ENCODE measurements around the gene DPP10.
A peak's percentile ranks its signal among the peaks of the same experiment; 100 is the strongest.
"Not testable (repeated sequence)": the region's sequence is repeated elsewhere in the genome, so short reads cannot be mapped to it uniquely, and the experiment has no call there.

Gene DPP10

DNA sequence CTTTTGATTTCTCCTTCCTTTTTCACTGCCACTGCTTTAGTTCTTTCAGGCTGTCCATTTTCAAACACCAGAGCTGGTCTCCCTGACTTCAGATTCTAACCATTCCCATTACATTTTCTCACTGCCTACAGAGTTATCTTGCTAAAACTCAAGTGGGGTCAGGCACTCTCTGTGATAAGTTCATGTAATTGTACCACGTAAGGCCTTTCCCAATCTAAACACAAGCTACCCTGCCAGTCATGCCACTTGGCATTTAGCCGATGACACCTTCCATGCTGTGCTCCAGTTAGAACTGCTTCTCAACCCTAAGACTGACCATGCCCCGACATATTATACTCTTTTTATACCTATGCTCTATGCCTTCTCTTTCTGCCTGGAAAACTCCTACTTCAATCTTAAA, 592.4 kb downstream of the DPP10 start:
- no peak for DNase-seq

DNA sequence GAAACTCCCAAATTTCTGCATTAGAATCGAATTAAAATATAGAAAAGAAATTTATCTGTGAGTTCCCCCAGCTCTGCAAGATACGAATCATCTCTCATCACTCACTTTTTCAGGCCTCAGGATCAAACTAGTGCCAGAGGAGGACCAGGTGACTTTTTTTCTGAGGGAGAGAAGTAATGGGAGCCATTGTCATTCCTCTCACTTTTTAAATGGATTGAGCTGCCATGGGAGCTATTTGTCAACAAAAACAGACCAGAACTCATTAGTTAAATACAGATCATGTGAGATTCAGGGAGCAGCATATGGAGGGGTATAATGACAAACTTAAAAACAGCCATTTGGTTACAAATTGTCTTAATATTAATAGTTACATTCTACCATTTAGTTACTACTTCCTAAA, 594.4 kb downstream of the DPP10 start:
- no peak for DNase-seq

DNA sequence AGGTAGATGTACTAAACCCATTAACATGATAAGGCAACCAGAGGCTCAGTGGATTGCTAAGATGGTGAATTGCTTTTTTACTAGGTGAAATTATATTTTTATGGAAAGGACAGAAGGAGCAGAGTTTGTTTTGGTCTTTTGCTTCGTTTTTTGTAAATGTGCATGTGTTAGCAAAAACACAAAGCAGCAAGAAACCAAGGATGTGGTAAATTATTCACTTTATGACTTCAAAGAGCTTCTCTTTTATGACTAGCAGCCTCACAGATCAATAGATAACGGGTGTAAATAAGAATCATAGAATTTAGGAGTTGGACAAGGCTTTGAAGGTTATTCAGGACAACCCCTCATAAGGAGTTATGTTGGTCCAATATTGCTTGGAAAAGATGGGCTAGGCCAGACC, 615.0 kb downstream of the DPP10 start:
- DNase-seq, result no peak

DNA sequence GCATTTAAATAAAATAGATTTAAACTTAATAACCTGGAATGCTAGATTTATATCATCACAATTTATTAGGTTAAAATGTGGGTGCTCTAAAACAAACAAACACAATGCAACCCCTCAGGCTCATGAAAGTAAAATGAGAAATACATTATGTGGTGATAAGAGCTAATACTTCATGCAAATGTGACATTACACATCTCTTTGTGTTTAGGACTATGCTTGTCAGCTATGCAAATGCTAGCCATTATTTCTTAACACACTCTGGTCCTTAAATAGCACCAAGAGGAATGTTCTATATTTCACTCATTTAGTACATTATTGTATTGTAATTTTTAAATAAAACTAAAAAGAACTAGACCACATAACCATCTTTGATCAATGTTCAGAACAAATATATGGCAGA, 627.6 kb downstream of the DPP10 start:
- DNase-seq, result no peak

DNA sequence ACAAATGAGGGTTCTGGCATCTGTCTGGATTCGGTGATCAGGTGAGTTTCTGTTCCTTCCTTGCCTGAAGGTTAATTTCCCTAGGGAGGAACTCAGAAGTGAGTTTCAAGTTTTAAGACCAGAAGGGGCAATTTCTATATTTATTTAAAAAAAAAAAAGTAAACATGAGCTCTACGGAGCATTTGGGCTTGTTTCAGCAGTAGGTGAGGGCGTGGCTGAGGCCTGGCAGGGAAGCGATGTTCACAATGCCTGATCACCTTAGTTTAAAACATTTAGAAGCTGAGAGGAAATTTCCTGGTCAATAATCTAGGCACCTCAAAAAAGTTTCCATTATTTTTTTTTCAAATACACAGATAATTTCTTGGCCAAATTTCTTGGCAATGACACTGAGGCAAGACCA, 629.1 kb downstream of the DPP10 start:
- DNase-seq, result no peak

DNA sequence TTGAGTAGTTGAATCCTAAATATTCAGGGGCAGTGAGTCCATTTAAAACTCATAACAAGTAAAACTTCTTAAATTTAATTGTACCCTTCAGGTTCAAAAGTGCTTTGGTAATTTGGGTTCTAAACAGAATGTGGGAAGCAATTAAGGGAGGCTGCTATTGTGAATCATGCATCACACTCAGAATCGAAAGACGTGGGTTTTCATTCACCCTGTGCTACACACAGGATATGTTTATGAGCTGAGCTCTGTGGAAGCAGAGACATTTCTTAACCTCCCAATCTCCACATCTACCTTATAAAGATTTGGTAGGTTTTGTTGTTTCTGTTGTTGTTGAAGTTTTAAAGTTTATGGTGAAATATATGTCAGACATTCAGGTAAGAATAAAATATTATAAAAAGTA, 633.4 kb downstream of the DPP10 start:
- DNase-seq, result no peak

DNA sequence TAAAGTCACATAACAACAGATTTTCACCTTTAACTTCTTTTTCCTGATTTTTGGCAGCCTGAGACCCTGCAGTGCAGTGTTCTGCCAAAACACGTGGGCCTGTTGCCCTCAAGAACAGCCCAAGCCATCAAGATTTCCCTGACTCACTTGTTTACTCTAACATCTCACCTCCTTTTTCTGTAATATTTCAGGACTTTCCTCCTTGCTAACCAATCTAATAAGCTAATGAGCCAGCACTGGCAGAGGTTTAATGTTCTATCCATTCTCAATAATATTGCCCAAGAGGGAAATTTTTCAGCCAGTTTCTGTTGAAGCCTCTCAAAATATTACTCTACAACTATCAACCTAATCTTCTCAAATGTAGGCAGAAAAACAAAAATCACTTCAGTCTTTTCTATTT, 635.2 kb downstream of the DPP10 start:
- DNase-seq, result no peak

DNA sequence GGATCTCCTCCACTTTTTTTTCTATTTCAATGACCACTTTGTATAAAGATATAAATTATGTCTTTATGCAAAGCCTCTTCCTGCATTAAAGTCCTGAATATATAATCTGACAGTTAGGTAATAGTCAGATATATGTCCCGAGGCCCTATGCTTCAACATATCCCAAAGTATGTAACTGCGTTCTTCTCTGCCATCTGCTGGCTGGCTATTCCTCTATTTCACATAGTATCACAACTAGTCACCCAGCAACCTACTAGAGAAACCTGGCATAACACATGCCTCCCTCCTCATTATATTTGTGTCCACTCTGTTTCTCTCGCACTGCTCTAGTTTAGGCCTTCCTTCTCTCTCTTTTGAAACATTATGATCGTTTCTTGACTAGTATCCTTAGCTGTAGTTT, 640.8 kb downstream of the DPP10 start:
- DNase-seq, result no peak

DNA sequence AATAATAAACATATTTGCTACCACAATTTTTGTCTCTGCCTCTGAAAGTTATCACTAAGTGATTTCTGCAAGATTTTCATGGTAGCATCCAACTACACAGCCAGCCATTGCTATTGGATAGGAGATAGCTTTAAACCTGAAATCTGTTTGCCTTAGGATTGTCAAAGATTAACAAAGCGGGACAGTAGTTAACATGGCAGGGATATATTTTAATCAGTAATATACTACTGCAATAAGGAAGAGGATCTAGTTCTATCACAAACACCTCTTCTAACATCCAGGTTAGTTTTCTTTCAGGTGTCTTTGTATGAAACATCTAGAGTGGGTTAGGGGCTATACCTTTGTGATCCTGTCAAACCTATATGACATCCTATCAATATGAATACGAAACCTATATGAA, 641.3 kb downstream of the DPP10 start:
- DNase-seq, result no peak

DNA sequence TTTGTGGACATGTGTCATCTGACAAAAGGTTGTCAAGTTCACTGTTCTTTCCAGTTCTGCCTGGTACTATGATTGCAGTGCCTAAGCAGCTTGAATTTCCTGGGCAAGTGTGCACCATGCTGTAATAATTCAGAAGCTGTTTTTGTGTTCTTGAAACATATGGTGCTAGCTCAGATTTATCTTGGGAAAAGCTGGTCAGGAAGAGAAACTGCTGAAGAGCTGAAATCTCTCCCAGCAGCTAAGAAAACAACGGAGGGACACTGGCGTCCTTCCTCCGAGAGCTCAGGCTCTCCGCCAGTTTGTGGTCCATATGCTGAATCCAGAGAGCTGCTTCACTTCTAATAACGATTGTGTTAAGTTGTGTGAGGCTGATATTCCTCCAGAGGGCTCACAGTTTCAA, 642.0 kb downstream of the DPP10 start:
- no peak for DNase-seq

DNA sequence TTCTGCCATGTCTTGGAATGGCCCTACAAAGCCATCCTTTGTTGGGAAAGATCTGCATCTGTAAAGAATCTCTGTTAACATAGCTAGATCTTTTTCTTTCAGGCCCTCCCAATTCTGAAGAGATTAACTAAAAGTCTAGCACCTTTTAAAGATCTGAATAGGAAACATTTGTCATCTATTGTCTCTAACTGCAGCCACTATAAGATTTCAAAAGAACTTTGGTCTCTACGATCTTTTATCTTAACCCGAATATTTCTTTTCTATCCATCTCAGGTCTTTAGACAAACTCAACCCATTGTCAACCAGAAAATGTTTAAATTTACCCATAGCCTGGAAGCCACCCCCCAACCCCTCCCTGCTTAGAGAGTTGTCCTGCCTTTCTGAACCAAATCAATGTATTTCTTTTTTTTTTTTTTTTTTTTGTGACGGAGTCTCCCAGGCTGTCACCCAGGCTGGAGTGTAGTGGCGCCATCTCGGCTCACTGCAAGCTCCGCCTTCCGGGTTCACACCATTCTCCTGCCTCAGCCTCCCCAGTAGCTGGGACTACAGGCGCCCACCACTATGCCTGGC, 643.7 kb downstream of the DPP10 start:
- DNase-seq, result not testable (repeated sequence)

DNA sequence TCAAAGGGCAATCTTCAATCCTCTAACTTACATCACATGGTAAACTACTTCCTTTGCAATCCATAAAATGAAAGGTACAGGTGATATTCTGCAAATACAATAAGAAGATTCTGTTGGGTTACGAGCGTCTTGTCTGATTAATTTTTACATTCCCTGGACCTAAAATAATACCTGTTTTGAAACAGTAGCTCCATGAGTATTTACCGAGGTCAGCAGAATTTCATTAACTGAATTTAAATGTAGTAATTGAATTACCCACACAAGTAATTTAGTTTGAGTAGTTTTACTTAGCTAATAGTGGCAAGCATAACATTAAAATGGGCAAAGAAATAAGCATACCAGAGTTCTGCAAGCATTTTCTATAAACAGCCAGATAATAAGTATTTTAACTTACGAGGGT, 652.0 kb downstream of the DPP10 start:
- DNase-seq, result no peak

DNA sequence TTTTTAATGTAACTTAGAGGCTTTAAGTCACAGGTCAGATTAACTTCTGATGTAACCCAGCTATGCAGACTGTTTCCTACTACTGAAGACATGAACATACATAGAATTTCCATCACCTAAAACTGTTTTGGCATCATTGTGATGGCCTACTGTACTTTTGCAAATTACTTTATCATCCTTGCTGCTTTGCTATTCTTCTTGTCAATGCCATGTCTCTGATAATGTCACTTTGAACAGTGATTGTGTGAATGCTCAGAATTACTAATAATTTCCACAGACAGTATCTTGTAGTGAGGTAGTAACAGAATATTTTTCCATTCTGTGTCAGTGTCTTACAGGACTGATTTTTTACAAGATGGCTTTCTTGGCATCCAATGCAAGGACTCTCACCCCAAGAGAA, 663.5 kb downstream of the DPP10 start:
- DNase-seq, result no peak

DNA sequence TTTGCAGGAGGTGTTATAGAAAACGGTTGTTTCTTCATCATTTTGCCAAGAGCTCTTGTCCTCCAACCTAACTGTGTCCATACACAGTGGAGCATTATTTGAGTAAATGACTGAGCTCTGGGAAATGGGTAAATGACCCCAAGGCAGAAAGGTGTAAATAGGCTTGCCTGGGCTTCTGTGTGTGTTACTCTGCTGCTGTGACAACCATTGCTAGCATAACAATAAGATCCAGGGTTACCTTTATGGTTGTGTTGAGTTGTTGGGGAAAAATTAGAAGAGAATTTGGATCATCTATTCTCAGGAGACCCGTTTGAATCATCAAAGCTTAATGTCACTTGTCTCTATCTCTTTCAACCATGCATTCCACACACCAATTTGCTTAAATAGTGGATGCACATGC, 672.7 kb downstream of the DPP10 start:
- peak; percentile 22 to 24 for DNase-seq

DNA sequence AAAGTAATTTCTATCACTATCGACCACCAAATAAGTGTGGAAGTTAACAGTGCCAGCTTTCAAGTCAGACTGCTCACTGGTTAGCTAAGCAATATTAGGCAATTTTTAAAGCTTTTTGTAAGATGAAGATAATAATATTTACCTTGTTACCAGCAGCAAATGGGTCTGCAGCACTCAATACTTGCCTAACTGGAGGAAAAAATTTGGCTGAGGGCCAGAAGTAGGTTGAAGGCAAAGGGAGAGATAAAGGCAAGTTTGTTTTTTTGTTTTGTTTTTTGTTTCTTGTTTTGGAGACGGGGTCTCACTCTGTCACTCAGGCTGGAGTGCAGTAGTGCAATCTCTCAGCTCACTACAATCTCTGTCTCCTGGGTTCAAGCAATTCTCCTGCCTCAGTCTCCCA, 675.9 kb downstream of the DPP10 start:
- no peak for DNase-seq

DNA sequence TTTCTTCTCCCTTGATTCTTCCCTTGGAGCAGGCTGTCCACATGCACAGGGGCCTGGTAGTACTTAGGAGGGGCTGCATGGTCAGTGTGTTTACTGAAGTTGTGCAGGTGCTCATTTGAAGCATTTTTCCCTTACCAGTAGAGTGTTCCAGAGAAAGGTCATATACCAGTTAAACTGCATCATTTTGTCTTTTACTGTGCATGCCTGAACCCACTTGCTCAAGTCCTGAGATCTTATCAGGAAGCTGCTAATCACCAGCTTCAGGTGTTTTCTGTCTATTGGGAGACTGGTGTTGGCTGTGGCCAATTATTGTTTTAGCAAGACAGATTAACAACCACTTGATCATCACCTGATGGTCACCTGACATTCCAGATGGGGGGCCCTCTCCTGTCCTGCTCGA, 676.6 kb downstream of the DPP10 start:
- DNase-seq, result no peak

DNA sequence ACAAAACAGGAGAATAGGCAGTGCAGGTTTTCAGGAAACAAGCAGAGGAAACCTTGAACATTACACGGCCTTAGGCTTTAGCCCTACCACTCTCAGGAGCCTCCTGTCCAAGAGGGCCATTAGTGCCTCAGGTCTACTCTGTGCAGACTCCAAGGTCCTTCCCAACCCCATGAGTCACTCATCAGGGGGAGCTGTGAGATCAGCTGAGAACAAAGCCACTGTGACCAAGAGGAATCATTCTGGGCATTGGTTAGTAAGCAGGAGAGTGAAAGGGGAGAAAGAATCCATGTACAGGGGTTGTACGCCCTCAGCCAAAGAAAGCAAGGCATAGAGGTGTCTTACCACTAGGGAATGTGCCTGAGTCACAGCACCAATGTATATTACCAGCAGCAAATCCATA, 680.3 kb downstream of the DPP10 start:
- no peak for DNase-seq

DNA sequence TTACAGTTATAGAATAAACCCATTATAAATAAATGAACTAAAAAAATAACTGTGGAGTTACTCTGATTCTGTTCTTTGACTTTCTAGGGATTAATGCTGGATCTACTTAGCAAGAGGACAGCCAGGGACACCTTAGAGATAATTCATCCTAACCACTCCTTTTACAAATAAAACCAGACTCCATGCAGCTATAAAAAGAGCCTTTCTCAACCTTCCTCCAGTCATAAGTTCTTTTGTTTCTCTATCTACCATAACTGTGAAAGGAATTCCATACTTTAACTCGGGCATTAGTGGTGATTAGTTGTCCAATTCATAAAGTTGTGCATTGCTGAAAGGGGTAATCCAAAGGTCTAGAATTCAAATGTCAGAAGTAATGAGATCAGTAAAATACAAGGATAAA, 682.4 kb downstream of the DPP10 start:
- no peak for DNase-seq

DNA sequence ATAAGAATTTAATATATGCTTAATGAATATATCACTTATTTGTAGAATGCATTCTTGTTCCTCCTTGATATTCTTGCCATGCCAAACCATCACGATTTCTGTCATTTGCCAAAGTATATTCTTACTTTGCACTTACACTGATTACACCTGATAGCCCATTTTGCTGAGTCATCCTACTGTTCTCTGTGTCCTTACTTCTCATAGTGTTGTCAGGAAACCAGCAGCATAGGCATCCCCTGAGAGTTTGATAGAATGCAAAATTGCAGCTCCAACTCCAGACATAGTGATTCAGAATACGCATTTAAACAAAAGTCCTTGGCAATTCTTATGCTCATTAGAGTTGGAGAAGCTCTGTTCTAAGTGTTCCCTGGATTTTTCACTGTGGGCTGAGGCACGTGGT, 687.1 kb downstream of the DPP10 start:
- no peak for DNase-seq

DNA sequence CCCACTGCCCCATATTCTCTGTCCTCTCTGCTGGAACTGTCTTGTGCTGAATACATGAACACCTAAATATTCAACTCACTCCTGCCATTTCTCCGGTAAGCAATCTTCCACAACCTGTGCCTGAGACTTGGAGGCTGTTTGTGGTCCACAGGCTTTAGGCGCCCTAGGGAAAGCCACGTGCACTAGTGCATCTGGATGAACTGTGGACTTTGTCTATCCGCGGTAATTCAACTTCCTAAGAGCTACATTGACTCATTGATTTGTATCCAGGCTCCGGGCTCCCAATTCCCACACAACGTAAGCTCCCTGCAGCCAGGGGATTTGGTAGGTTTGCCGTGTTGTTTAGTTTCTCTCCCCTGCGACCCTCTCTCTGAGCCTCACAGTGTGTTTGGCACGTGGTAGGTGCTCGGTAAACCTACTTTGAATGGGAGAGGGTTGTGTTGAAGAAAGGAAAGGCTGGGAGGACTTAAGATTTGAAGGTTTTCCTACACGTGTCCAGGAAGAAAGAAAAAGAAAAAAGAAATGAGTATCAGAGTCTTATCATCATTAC, 718.2 kb downstream of the DPP10 start:
- peak in 1 of 2 experiments; percentile 81 for DNase-seq

DNA sequence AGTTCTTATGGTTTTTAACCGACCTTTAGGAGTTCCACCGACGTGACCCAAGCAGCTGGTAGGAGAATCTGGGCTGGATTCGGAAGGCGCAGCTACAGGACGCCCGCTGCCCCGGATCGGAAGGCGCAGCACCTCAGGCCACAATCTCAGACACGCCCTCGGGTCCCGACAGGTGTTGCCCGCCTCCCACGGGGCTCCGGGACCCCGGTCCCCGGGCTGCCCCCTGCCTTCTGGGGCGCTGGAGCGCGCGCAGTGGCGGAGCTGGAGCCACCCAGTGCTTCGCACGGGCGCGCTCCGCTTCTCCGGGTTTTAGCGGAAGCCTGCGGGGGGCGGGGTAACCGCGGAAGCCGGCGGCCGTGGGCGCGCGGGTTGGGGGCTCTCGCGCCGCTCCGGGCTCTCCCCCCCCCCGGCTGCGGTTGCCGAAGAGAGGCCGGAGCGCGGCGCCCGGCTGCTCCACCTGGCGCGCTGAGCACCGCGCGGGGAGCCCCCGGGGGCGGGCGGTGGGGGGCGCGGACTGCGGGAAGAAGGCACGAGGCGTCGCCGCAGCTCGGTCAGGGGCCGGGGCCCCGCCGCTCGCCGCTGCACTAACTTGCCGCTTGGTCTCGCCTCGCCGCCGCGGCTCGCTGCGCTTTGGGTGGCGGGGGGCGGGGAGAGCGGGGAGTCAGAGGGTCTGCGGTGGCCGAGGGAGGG, 718.8 kb downstream of the DPP10 start:
- peak; percentile 80 to 89 for DNase-seq

DNA sequence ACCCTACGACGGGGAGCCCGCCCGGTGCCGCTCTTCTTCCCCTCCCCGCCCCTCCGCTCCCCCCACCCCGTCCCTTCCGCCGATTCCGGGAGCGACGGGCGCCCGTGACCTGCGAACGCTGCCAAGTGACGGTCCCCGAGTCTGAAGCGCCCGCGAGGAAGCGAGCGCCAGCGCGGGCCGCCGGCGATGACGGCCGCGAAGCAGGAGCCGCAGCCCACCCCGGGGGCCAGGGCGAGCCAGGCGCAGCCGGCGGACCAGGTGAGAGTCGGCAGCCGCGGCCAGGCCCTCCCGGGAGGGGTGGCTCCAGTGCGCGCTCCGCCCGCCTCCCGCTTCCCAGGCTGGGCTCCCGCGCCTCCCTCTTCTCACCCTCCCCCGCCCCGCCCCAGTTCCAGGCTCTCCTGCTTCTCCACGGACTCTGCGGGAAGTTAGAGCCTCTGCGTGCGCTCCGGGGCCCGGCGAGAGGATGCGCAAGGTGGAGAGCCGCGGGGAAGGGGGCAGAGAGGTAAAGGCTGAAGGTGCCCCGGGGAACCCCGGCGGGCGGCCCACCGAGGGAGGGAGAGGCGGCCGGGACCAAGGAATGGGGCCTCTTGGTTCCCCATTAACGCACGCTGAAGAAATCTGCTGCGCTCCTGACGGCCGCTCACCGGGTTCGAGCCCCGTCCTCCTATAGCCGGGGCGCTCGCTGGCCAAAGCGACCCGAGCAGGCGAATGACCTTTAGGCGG, 719.5 kb downstream of the DPP10 start:
- peak; percentile 66 to 79 for DNase-seq

DNA sequence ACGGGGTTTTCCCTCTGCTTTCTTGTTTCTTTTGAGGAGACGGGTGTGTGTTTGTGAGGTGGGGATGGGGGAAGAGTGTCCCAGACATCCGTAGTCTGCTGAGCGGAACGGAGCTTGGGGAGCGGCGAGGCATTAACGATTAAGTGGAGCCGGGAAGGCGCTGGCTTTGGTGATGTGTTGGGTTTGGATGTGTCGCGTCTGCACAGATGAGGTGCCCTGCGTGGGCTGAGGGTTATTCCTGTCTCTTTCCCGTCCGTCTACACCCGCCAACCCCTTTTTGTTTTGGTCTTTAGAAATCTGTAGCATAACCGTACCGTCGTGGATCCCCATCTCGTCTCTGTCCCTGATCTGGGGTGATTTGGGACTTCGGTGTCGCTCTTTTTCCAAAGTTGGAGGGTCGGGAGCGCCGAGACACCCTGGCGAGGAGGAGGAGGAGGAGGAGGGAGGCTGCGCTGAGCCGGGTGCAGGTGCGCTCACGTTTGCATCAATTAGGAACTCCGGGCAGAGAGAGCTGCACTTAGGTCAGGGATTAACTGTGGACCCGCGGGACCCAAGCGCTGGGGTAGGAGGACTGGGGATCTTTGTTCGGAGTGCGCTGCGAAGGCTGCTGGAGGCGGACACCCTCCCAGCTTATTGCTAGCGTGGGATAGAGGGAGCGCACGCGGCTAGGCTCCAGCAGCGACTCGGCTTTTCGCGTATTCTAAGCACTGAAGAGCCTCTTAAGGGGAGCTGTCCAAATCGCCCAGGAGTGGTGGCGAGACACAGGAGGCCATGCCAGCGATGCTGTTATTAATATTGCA, 720.3 kb downstream of the DPP10 start:
- DNase-seq, result peak; percentile 7 to 34

Measured in NCI-H2081 (cell line).